ENCODE measurements around the gene UCN2.

DNA sequence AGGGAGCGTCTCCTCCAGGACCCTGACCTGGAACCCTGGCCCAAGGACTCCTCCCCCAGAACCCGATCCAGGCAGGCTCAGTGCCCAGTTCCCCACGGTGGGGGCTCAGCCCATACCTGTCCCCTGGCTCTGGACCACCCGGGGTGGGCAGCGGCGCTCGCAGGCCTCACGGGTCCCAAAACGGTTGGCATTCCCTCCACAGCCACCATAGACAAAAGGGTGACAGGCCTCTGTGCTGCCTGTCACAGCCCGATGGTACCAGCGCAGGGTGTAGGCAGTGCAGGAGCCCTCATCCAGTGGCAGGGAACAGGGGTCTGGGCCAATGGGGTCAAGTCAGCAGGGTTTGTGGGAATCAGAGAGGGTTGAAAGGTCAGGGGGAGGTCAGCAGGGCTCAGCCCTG lies 1.1 kb upstream of the UCN2 start:
- no peak for TF ChIP-seq CTCF (conservative IDR thresholded peaks at IDR 0.05; ENCODE audit: low read length)
- TF ChIP-seq EZH2phosphoT487 (IDR thresholded peaks at IDR 0.05; ENCODE audit: borderline replicate concordance), result no peak
